ENCODE data around the gene DMP1.

GRCh38 chr4:87650938-87651337, 858 bp downstream of the DMP1 start:
- TF ChIP-seq CTCF (CRISPR knock-in tag; IDR thresholded peaks at IDR 0.05) (no peak), HBP1 (CRISPR knock-in tag; IDR thresholded peaks at IDR 0.05; ENCODE audit: low read depth) (no peak), SMARCC2 (IDR thresholded peaks at IDR 0.05) (no peak), NFE2 (CRISPR knock-in tag; IDR thresholded peaks at IDR 0.05) (no peak), ARNTL (CRISPR knock-in tag; IDR thresholded peaks at IDR 0.05) (no peak)
